Gastrocnemius medialis (tissue), 4 donors: Measurements from ENCODE around the gene B9D2.

Experiments used
- CTCF ChIP-seq, 5 experiments: fragments of 450-650 bp in 3 of 5; fragments of 200-600 bp in 2 of 5; sonication (generic) in 2 of 5; IDR thresholded peaks in 4 of 5; conservative IDR thresholded peaks in 1 of 5; 1 replicate in 4 of 5; 2 replicates in 1 of 5; pipeline ENCODE4 v1.5.1; 2016 to 2019; ENCODE audit warnings: antibody characterized with exemption in 5 of 5, mild to moderate bottlenecking in 3 of 5, moderate library complexity in 3 of 5
- POLR2A ChIP-seq, 2 donors: fragments of 450-650 bp; IDR thresholded peaks; one replicate each; pipeline ENCODE4 v1.6.1; 2017; ENCODE audit warnings: antibody characterized with exemption in 2 of 2, mild to moderate bottlenecking in 2 of 2, moderate library complexity in 2 of 2

GRCh38 chr19:41399525-41399924 lies 35.6 kb upstream of the B9D2 start:
- no peak for TF ChIP-seq CTCF (IDR thresholded peaks at IDR 0.05 in 4 of 5, conservative IDR thresholded peaks at IDR 0.05 in 1 of 5)
- TF ChIP-seq POLR2A (IDR thresholded peaks at IDR 0.05): no peak
